Inflammatory macrophage treated with lipopolysaccharide for 1 hour (primary cell): ENCODE data around the gene MED26.

Experiments used
- DNase-seq, 2 donors: peaks; one replicate each; pipeline ENCODE4 v3.0.0-alpha.2; 2020 to 2022

MED26 gene

GRCh38 chr19:16587833-16588823, 39.9 kb downstream of the MED26 start:
- DNase-seq, result peak in 1 of 2 donors; percentile 70

- peak in 1 of 2 donors; percentile 85 for DNase-seq
These were observed 40.8 kb downstream of the MED26 start for GRCh38 chr19:16586991-16587832.

GRCh38 chr19:16586477-16586871, 41.5 kb downstream of the MED26 start:
- no peak for DNase-seq

GRCh38 chr19:16585808-16586476, 42.1 kb downstream of the MED26 start:
- DNase-seq, result peak; percentile 83 to 92

- DNase-seq, result no peak
These were observed 42.8 kb downstream of the MED26 start for GRCh38 chr19:16585094-16585801.

- peak; percentile 70 to 89 for DNase-seq
These were observed 43.5 kb downstream of the MED26 start for GRCh38 chr19:16584248-16585093.

- DNase-seq, result no peak
These were observed 45.3 kb downstream of the MED26 start for GRCh38 chr19:16582486-16583261.

- DNase-seq, result no peak
These were observed 46.0 kb downstream of the MED26 start for GRCh38 chr19:16581971-16582343.

GRCh38 chr19:16581145-16581970, 46.6 kb downstream of the MED26 start:
- no peak for DNase-seq

- no peak for DNase-seq
These were observed 48.6 kb downstream of the MED26 start for GRCh38 chr19:16579381-16579780.

- peak in 1 of 2 donors; percentile 53 for DNase-seq
These were observed 50.4 kb downstream of the MED26 start for GRCh38 chr19:16577531-16577985.

- DNase-seq, result no peak
These were observed 51.1 kb downstream of the MED26 start for GRCh38 chr19:16576690-16577530.

- DNase-seq, result no peak
These were observed 51.9 kb downstream of the MED26 start for GRCh38 chr19:16575861-16576689.

GRCh38 chr19:16575282-16575681, 52.7 kb downstream of the MED26 start:
- no peak for DNase-seq

- DNase-seq, result no peak
These were observed 54.1 kb downstream of the MED26 start for GRCh38 chr19:16573925-16574324.

GRCh38 chr19:16573296-16573695, 54.7 kb downstream of the MED26 start:
- no peak for DNase-seq
